HG03103 (cell line): ENCODE data around the gene ADAM15.

ENCODE experiments used
- ATAC-seq: cut with Tn5 transposase; IDR thresholded peaks from one replicate; pipeline ENCODE4 v1.9.1; 2021; ENCODE audit warnings: low read depth; ENCODE audit not compliant: unreplicated experiment

Gene ADAM15

GRCh38 chr1:155029513-155030242 is 21.4 kb upstream of the ADAM15 start:
- no peak for ATAC-seq

DNA sequence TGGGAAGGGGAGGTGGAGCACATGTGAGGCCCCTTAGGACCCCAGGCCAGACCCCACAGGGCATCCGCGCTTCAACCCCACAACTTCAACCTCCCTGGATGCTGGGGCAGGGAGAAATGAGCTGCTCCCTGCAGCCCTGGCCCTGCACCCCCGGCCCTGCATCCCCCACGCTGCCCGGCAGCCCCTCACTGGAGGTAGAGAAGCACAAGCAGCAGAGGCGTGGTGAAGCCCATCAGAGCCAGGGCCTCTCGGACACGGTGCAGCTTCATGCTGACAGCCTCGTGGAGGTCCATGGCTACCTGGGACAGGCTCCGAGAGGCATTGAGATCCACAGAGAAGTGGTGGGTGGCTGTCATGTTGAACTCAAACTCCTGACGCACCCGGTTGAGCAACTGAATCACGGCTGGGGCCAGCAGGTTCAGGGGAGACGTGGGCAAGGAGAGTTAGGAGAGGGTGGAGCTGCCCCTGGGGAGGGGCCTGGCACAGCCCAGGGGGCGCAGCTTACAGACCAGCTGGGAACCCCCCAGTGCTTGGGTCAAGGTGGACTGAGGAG is 20.8 kb upstream of the ADAM15 start:
- no peak for ATAC-seq

- no peak for ATAC-seq
Observed at GRCh38 chr1:155030899-155031298, 20.2 kb upstream of the ADAM15 start.

DNA sequence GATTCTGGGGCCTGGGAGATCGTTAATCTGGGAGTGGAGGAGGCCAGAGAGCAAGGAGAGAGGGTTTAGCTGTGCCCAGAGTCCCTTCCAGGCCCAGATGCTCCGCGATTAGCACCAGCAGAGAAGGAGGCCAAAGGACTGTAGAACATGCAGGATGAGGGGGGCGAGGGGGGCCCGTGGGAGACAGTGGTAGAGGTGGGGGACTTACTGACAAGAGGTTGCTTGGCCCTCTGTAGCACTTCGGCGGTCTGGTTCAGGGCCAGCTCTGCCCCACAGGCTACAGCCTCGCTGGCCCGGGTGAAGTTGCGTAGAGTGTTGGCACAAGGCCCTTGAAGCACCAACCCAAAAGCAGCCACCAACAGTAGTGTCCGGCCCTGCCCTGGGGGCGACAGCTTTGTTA is 18.2 kb upstream of the ADAM15 start:
- ATAC-seq = no peak

DNA sequence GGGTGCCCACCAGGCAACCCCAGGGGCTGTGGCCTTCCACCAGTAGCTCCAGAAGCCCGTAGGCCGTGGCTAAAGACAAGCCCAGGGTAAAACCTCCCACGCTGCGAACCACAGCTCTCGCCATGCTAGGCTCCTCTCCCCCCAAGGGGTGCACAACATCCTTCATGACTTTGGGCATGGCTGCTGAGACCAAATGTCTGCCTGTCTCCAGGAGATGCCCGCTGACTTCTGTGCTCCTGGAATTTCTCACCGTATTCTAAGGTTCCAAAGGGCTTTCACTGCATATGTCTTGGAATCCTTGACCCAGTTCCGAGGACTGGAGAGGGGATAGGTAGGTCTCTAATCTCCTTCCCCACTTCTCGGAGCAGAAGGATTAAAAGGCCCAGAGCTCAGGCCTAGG is 17.6 kb upstream of the ADAM15 start, which contains the start of the genes DCST1 and DCST2:
TSS of gene DCST1 (plus strand) at position 301 of the 400 bp plus-strand sequence. CDS start 213 bp downstream, outside the sequence.
TSS of gene DCST2 (minus strand) at position 258 of the 400 bp plus-strand sequence. CDS start at position 178, 80 bp downstream.
- no peak for ATAC-seq

- no peak for ATAC-seq
Observed at GRCh38 chr1:155034318-155035208, 16.6 kb upstream of the ADAM15 start.

GRCh38 chr1:155035936-155036335 is 15.2 kb upstream of the ADAM15 start:
- ATAC-seq = no peak

GRCh38 chr1:155037043-155037442 is 14.1 kb upstream of the ADAM15 start:
- no peak for ATAC-seq

DNA sequence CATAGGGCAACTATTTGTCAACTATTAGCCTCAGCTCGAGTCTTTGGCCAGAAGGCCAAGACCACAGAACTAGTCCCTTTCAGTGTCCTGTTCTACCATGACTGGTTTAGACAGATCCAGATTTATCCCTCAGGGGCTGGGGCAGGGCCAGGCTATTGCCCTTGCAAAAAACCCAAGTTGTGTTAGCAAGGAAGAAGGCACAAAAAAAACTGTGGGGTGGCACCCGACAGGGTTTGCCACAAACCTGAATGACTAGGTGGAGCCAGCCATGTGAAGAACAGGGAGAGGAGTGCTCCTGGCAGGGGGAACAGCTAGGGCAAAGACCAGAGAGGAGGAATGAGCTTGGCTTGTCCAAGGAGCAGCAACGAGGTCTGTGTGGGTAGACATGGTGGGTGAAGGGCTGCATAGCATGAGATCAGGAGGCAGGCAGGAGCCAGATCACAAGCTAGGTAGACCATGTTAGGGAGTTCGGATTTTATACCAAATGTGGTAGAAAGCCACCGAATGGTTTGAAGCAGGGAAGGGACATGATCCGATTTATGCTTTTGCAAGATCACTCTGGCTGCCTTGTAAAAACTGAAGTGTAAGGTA is 13.2 kb upstream of the ADAM15 start:
- no peak for ATAC-seq

- ATAC-seq = no peak
Observed at GRCh38 chr1:155038602-155039307, 12.4 kb upstream of the ADAM15 start.

DNA sequence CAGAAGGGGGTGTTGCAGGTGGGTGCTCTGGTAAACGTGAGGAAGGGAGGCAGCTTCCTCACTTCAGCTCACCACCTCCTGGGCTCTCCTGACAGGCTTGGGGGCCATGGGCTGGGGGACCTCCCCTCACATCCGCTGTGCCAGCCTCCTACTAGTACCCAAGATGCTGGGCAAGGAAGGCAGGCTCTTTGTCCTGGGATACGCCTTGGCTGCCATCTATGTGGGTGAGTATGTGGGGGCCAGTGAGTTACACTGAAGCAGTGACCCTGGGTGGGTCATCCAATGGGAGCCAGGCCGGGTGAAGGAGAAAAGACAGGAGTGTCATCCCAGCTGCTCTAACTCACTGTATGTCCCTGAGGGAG is 11.8 kb upstream of the ADAM15 start:
- ATAC-seq = no peak

DNA sequence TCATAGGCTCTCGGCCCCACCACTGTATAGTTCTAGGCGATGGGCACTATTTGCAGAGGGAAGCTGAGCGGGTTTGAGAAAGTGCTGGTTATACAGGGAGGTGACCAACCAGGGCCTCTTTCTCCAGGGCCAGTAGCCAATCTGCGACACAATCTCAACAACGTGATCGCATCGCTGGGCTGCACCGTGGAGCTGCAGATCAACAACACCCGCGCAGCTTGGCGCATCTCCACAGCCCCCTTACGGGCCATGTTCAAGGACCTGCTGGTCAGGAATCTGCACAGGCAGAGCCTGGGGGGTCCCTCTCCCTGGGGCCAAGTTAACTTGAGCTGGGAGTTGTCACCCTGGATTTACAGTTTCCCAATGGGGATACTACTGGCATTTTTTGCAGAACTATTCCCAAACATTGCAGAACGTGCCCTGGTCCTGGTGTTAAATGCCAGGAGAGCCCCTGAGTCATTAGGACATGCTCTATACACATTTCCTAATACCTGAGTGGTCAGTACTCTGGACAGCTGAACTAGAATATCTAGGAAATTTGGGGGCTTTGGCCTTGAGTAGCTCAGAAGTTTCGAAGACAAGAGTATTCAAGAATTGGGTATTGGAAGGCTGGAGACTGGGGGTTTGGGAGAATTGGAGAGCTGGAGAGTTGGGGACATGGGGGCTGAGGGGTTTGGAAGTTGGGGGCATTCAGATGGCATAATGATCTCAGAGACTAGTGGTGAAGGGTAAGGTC is 10.6 kb upstream of the ADAM15 start:
- ATAC-seq = no peak

GRCh38 chr1:155042789-155043188 is 8.3 kb upstream of the ADAM15 start:
- ATAC-seq = no peak

DNA sequence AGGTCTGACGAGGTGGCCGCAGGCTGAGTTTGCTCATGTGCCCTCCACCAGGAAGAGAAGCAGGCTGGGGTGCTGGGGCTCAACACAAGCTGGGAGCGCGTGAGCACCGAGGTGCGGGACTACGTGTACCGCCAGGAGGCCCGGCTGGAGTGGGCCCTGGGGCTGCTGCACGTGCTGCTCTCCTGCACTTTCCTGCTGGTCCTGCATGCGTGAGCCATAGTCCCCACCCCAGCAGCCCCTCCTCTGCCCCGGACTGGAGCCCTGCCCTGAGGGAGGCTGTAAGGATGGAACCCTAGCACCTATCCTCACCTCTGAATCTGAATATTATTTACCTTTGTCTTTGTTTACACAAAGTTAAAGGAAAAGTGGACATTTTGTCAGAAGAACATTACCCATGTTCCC is 7.8 kb upstream of the ADAM15 start:
- ATAC-seq = no peak

GRCh38 chr1:155043793-155044192 is 7.3 kb upstream of the ADAM15 start:
- no peak for ATAC-seq

DNA sequence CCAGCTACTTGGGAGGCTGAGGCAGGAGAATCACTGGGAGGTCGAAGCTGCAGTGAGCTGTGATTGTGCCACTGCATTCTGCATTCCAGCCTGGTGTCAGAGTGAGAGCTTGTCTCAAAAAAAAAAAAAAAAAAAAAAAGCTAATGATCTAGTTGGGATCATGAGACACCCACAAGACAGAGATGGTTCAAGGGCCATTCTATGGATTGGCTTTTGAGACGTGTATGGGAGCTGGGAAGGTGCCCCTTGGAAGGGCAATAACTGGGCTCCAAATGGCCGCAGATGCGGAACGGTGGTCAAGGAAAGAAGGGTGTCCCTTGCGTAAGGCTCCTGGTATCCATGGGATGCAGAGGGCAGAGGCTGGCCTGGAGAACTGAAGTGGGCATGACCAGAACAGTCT is 6.8 kb upstream of the ADAM15 start:
- no peak for ATAC-seq

DNA sequence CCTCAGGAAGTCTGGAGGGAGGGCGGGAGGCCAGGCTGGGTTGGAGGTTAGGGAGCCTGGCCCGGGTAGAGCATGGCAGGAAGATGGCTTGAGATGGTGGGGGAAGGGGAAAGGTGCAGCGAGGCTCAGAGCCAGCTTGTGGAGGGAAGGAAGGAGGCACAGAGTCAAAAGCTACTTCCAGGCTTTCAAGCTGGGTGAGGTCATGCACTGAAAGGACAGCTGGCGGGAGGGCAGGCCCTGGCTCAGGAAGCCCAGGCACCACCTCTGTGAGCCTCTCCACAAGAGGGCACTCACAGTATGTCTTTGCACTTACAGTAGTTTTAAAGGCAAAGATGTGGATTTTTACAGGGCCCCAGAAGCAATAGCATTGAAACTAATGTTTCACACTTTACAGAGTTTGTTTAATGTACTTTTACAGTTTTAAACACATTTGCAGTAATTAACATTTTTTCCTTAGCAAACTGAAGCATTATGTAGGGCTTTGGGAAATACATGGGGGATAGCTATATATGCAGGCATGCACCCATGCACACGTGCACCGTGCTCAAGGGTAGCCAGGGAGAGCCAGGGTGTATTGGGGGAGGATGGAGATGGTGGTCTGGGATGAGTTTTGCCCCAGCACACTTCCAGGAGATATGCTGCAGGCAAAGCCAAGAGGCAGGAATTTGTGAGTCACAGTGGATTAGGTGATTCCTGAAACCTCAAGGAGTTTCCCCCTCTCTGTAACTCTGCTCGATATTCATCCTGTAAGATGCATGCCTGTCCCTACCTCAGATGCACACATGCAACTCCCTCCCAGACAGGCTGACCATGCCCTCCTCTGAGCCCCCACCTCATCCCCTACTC is 6.1 kb upstream of the ADAM15 start:
- no peak for ATAC-seq

- no peak for ATAC-seq
Observed at GRCh38 chr1:155048449-155049334, 2.4 kb upstream of the ADAM15 start.
